Bronchial epithelial cell (primary cell): ENCODE results near the gene YIPF2. TPM values are rescaled to one million over a fixed set of nuclear protein-coding genes. Genes with fewer than 3 reads are reported as not detected.
A peak's percentile ranks its signal among the peaks of the same experiment; 100 is the strongest.
"Not testable (repeated sequence)": the region's sequence is repeated elsewhere in the genome, so short reads cannot be mapped to it uniquely, and the experiment has no call there.

Source experiments
- DNase-seq: peaks from one replicate; pipeline ENCODE4 v3.0.0-alpha.2; 2010; ENCODE audit warnings: low read depth
- FAIRE-seq: peaks from 2 replicates; lab custom pipeline; 2011; peaks lifted over from hg19 to GRCh38; lab: Jason Lieb, UNC
- H3K27me3 ChIP-seq: 2 replicates; pipeline ENCODE4 v1.5.1; 2011; ENCODE audit warnings: low read length; ENCODE audit not compliant: control insufficient read depth, insufficient read depth
- H3K36me3 ChIP-seq: 2 replicates; pipeline ENCODE4 v1.5.1; 2011; ENCODE audit warnings: low read length; ENCODE audit not compliant: control insufficient read depth, insufficient read depth
- H3K4me3 ChIP-seq: 2 replicates; pipeline ENCODE4 v1.5.1; 2011; ENCODE audit warnings: mild to moderate bottlenecking, low read depth, low read length, control low read depth
- CTCF ChIP-seq: IDR thresholded peaks from 2 replicates; pipeline ENCODE4 v1.5.1; 2011; ENCODE audit warnings: mild to moderate bottlenecking, moderate library complexity, low read length, control low read depth, inconsistent platforms; ENCODE audit not compliant: insufficient read depth, severe bottlenecking
- total RNA-seq: library from RNA; depleted of rRNA; stranded (reverse); fragments of >200 nt; gene quantifications from 2 replicates; pipeline ENCODE4 v1.2.1, GENCODE V29; 2014

YIPF2 gene
- total RNA-seq, 1 donor from 2014 or later: 144 TPM

- DNase-seq: no peak
Measured at GRCh38 chr19:10961073-10961860, 32.8 kb upstream of the YIPF2 start.

DNA sequence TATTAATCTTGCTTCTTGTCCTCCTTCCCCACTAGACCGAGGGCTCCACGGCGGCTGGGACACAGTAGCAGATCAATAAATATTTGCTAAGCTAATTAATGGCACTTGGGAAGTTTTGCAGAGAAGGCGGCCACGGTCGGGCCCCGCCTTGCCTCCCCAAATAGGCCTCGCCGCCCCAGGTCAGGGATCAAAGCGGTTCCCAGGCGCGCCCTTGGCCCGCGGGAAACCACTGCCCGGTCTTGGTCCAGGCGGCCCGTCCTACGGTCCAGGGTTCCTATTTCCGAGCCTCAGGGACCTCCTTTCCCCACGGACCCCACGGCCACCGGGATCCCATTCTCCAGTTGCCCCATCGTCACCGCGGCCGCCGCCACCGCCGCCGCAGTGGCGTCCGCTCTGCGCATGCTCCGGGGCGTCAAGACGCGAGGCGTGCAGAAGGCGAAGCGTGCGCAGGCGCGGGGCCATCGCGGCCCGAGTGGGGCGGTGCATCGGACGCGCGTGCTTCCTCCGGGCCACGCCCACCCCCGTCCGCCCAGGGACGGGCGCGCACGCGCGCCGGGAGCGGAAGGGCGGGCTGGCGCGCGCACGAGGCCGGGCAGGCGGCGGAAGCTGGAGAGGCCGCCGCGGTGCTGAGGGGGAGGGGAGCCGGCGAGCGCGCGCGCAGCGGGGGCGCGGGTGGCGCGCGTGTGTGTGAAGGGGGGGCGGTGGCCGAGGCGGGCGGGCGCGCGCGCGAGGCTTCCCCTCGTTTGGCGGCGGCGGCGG, 32.1 kb upstream of the YIPF2 start, which contains the start of gene SMARCA4:
Gene SMARCA4 (plus strand): TSS at position 717 of the 759 bp plus-strand sequence. CDS start 23,122 bp downstream, outside the sequence.
- H3K4me3 ChIP-seq: peak within 1 kb of the TSS; percentile 70
- peaks cover 2% of the 10 kb centered on the region for H3K36me3 ChIP-seq
- peak; percentile 89 for DNase-seq
- FAIRE-seq: no peak
- TF ChIP-seq CTCF: no peak
- H3K27me3 ChIP-seq: no peaks in the 10 kb centered on the region

More at GRCh38 chr19:10961073-10961860, 32.8 kb upstream of the YIPF2 start:
- TF ChIP-seq CTCF: no peak
- H3K27me3 ChIP-seq: no peaks in the 10 kb centered on the region
- FAIRE-seq: no peak
- peaks cover 2% of the 10 kb centered on the region for H3K36me3 ChIP-seq
- peak overlapping the region; percentile 55 for H3K4me3 ChIP-seq

GRCh38 chr19:10959277-10959968, 31.0 kb upstream of the YIPF2 start:
- H3K36me3 ChIP-seq, DNase-seq, H3K4me3 ChIP-seq, H3K27me3 ChIP-seq, FAIRE-seq: not testable (repeated sequence)

DNA sequence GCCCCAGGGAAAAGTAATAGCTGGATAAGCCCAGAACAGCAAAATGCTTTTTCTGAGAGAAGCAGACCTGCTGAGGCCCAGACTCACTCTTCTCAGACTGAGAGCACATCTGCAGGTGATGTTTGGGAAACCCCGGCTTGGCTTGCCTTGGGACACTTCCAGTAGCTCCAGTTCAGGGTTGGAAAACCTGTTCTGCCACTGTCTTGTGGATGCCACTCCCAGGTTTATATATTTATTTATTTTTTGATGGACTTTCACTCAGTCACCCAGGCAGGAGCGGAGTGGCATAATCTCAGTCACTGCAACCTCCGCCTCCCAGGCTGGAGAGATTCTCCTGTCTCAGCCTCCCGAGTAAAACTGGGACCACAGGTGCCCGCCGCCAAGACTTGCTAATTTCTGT, 24.4 kb upstream of the YIPF2 start:
- no peaks in the 10 kb centered on the region for H3K27me3 ChIP-seq
- no peak overlapping the region for H3K4me3 ChIP-seq
- peak; percentile 76 for DNase-seq
- TF ChIP-seq CTCF: no peak
- FAIRE-seq: no peak
- no peaks in the 10 kb centered on the region for H3K36me3 ChIP-seq

GRCh38 chr19:10946958-10947657, 18.7 kb upstream of the YIPF2 start:
- no peaks in the 10 kb centered on the region for H3K36me3 ChIP-seq
- no peak for DNase-seq
- FAIRE-seq: no peak
- H3K27me3 ChIP-seq: no peaks in the 10 kb centered on the region
- TF ChIP-seq CTCF: no peak
- H3K4me3 ChIP-seq: no peak overlapping the region
